Urothelium cell line (cell line): ENCODE results near the gene HEMGN.
A peak's percentile ranks its signal among the peaks of the same experiment; 100 is the strongest.

ENCODE experiments used
- DNase-seq: peaks from one replicate; pipeline ENCODE4 v3.0.0; 2011; ENCODE audit warnings: low spot score, mixed read lengths
- FAIRE-seq: peaks from 2 replicates; lab custom pipeline; 2011; peaks lifted over from hg19 to GRCh38; lab: Jason Lieb, UNC

HEMGN gene

GRCh38 chr9:97933297-97933998 is 4.5 kb downstream of the HEMGN start:
- no peak for DNase-seq
- no peak for FAIRE-seq

- no peak for FAIRE-seq
These were observed 7.0 kb downstream of the HEMGN start for GRCh38 chr9:97930972-97931371.

GRCh38 chr9:97928986-97929604 is 8.9 kb downstream of the HEMGN start:
- DNase-seq (no peak), FAIRE-seq (no peak)

More at GRCh38 chr9:97930972-97931371, 7.0 kb downstream of the HEMGN start:
- DNase-seq = no peak

GRCh38 chr9:97925497-97926334 is 12.3 kb downstream of the HEMGN start:
- no peak for FAIRE-seq
- no peak for DNase-seq

GRCh38 chr9:97924386-97924785 is 13.6 kb downstream of the HEMGN start:
- FAIRE-seq = no peak
- no peak for DNase-seq

- FAIRE-seq (no peak), DNase-seq (peak; percentile 55)
These were observed 14.4 kb downstream of the HEMGN start for GRCh38 chr9:97923529-97924108.

GRCh38 chr9:97921959-97922724 is 15.8 kb downstream of the HEMGN start, which contains the start of gene TRMO:
TRMO (minus strand) TSS chr9:97922500; CDS start chr9:97922493, 7 bp downstream.
- DNase-seq (peak; percentile 97), FAIRE-seq (peak; percentile 93)

- no peak for FAIRE-seq
- DNase-seq = no peak
These were observed 18.7 kb downstream of the HEMGN start for GRCh38 chr9:97919217-97919813.

GRCh38 chr9:97918611-97919010 is 19.4 kb downstream of the HEMGN start:
- FAIRE-seq = no peak
- DNase-seq = no peak

- FAIRE-seq = no peak
These were observed 26.0 kb downstream of the HEMGN start for GRCh38 chr9:97911970-97912369.

GRCh38 chr9:97911528-97911927 is 26.4 kb downstream of the HEMGN start:
- FAIRE-seq (no peak), DNase-seq (no peak)

More at GRCh38 chr9:97911970-97912369, 26.0 kb downstream of the HEMGN start:
- no peak for DNase-seq

- DNase-seq (no peak), FAIRE-seq (no peak)
These were observed 27.6 kb downstream of the HEMGN start for GRCh38 chr9:97910357-97910756.

- DNase-seq (no peak), FAIRE-seq (no peak)
These were observed 29.3 kb downstream of the HEMGN start for GRCh38 chr9:97908705-97909104.

- FAIRE-seq = no peak
- DNase-seq = no peak
These were observed 30.3 kb downstream of the HEMGN start for GRCh38 chr9:97907632-97908031.

GRCh38 chr9:97907046-97907445 is 30.9 kb downstream of the HEMGN start:
- FAIRE-seq = no peak
- DNase-seq = no peak

- no peak for FAIRE-seq
- DNase-seq = no peak
These were observed 31.6 kb downstream of the HEMGN start for GRCh38 chr9:97906236-97906831.

GRCh38 chr9:97905228-97905627 is 32.7 kb downstream of the HEMGN start:
- FAIRE-seq (no peak), DNase-seq (no peak)

- FAIRE-seq = no peak
- no peak for DNase-seq
These were observed 33.2 kb downstream of the HEMGN start for GRCh38 chr9:97904725-97905124.

- no peak for DNase-seq
- no peak for FAIRE-seq
These were observed 34.8 kb downstream of the HEMGN start for GRCh38 chr9:97903177-97903576.
